ENCODE results near the gene GYS2.

DNA sequence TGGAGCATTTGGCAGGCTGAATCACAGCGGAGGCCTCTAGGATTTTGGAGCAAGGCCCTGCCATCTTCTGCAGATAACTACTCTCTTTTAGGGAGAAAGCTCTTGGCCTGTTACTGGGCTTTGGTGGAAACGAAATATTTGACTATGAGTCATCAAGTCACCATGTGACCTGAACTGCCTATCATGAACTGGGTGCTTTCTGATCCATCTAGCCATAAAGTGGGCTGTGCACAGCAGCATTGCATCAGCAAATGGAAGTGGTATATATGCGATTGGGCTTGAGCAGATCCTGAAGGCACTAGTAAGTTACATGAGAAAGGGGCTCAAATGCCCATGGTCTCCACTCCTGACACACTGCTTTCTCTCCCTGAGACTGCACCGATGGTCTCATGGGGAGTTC, 21.1 kb downstream of the GYS2 start:
- TF ChIP-seq, protein P1, sequence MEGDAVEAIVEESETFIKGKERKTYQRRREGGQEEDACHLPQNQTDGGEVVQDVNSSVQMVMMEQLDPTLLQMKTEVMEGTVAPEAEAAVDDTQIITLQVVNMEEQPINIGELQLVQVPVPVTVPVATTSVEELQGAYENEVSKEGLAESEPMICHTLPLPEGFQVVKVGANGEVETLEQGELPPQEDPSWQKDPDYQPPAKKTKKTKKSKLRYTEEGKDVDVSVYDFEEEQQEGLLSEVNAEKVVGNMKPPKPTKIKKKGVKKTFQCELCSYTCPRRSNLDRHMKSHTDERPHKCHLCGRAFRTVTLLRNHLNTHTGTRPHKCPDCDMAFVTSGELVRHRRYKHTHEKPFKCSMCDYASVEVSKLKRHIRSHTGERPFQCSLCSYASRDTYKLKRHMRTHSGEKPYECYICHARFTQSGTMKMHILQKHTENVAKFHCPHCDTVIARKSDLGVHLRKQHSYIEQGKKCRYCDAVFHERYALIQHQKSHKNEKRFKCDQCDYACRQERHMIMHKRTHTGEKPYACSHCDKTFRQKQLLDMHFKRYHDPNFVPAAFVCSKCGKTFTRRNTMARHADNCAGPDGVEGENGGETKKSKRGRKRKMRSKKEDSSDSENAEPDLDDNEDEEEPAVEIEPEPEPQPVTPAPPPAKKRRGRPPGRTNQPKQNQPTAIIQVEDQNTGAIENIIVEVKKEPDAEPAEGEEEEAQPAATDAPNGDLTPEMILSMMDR (IDR thresholded peaks at IDR 0.05; ENCODE audit: insufficient read depth, low read length): no peak
- TF ChIP-seq GABPA (IDR thresholded peaks at IDR 0.05; ENCODE audit: low read depth): no peak

Measured in HL-60 (cell line).